Measurements from ENCODE around the gene PGAM2.

PGAM2 gene

DNA sequence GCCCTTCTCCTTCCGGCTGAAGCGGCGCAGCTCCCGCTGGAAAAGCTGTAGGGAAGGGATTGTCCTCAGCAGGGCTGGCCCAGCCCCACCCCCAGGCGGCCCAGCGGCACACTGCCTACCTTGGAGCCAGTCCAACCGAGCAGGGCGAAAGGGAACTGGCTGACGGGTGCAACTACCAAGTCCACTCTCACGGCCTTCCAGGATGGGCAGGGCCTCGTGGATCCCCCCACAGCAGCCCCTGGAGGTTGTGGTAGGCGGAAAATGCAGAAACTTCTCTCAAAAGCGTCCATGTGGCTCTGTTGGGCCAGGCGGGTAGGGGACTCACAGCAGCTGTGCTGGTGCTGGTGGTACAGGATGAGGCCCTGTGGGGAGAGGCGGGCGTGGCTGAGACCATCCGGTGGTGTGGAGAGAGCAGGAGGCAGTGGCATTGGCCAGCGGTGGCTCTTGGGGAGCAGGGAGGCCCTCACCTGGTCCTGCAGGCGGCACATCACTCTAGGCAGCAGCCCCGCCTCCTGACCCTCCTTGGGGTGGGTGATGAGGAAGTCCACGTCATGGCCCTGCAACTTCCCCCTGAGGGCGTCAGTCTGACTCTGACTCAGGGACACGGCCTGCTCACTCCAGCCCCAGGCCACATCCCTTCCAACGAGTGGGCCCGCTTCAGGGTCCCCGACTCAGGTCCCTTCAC lies 8.4 kb upstream of the PGAM2 start:
- TF ChIP-seq RARB (CRISPR knock-in tag; IDR thresholded peaks at IDR 0.05) (no peak), ISL1 (CRISPR knock-in tag; IDR thresholded peaks at IDR 0.05) (no peak), PATZ1 (CRISPR knock-in tag; IDR thresholded peaks at IDR 0.05; ENCODE audit: borderline replicate concordance) (no peak), POU6F1 (CRISPR knock-in tag; IDR thresholded peaks at IDR 0.05; ENCODE audit: borderline replicate concordance, low read depth) (no peak), OSR1 (CRISPR knock-in tag; IDR thresholded peaks at IDR 0.05) (no peak), BACH2 (CRISPR knock-in tag; IDR thresholded peaks at IDR 0.05; ENCODE audit: borderline replicate concordance) (no peak)
- TF ChIP-seq, protein P1, sequence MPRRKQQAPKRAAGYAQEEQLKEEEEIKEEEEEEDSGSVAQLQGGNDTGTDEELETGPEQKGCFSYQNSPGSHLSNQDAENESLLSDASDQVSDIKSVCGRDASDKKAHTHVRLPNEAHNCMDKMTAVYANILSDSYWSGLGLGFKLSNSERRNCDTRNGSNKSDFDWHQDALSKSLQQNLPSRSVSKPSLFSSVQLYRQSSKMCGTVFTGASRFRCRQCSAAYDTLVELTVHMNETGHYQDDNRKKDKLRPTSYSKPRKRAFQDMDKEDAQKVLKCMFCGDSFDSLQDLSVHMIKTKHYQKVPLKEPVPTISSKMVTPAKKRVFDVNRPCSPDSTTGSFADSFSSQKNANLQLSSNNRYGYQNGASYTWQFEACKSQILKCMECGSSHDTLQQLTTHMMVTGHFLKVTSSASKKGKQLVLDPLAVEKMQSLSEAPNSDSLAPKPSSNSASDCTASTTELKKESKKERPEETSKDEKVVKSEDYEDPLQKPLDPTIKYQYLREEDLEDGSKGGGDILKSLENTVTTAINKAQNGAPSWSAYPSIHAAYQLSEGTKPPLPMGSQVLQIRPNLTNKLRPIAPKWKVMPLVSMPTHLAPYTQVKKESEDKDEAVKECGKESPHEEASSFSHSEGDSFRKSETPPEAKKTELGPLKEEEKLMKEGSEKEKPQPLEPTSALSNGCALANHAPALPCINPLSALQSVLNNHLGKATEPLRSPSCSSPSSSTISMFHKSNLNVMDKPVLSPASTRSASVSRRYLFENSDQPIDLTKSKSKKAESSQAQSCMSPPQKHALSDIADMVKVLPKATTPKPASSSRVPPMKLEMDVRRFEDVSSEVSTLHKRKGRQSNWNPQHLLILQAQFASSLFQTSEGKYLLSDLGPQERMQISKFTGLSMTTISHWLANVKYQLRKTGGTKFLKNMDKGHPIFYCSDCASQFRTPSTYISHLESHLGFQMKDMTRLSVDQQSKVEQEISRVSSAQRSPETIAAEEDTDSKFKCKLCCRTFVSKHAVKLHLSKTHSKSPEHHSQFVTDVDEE (CRISPR knock-in tag; IDR thresholded peaks at IDR 0.05): no peak
- ATAC-seq: peak; percentile 7; the same call in 2 of the 3 replicates

GRCh38 chr7:44072364-44073231 lies 7.2 kb upstream of the PGAM2 start:
- ATAC-seq: peak; percentile 77
- TF ChIP-seq POU6F1 (CRISPR knock-in tag; IDR thresholded peaks at IDR 0.05; ENCODE audit: borderline replicate concordance, low read depth) (no peak), TCF4 (CRISPR knock-in tag; IDR thresholded peaks at IDR 0.05; ENCODE audit: borderline replicate concordance) (no peak), ZC3H10 (CRISPR knock-in tag; IDR thresholded peaks at IDR 0.05) (no peak), GLIS3 (CRISPR knock-in tag; IDR thresholded peaks at IDR 0.05) (peak; percentile 59; the same call in 1 of the 2 replicates), TOX (CRISPR knock-in tag; IDR thresholded peaks at IDR 0.05; ENCODE audit: borderline replicate concordance) (no peak), BACH2 (CRISPR knock-in tag; IDR thresholded peaks at IDR 0.05; ENCODE audit: borderline replicate concordance) (no peak), ZNF70 (CRISPR knock-in tag; IDR thresholded peaks at IDR 0.05) (0 out of 2 replicates have a peak, but pooled peaks have one; percentile 18), ZNF8 (CRISPR knock-in tag; IDR thresholded peaks at IDR 0.05) (no peak; the same call in 1 of the 2 replicates)
- TF ChIP-seq, protein P2, sequence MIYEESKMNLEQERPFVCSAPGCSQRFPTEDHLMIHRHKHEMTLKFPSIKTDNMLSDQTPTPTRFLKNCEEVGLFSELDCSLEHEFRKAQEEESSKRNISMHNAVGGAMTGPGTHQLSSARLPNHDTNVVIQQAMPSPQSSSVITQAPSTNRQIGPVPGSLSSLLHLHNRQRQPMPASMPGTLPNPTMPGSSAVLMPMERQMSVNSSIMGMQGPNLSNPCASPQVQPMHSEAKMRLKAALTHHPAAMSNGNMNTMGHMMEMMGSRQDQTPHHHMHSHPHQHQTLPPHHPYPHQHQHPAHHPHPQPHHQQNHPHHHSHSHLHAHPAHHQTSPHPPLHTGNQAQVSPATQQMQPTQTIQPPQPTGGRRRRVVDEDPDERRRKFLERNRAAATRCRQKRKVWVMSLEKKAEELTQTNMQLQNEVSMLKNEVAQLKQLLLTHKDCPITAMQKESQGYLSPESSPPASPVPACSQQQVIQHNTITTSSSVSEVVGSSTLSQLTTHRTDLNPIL (CRISPR knock-in tag; IDR thresholded peaks at IDR 0.05; ENCODE audit: low read depth): 0 out of 2 replicates have a peak, but pooled peaks have one; percentile 5

- ATAC-seq: no peak
- TF ChIP-seq, protein P2 (CRISPR knock-in tag; IDR thresholded peaks at IDR 0.05; ENCODE audit: low read depth): 0 out of 2 replicates have a peak, but pooled peaks have one; percentile 24
- TF ChIP-seq PPARA (CRISPR knock-in tag; IDR thresholded peaks at IDR 0.05; ENCODE audit: borderline replicate concordance): no peak
Measured at GRCh38 chr7:44071726-44072363, 6.5 kb upstream of the PGAM2 start.

Data from SK-N-SH treated with all-trans-retinoic acid at 6 μM for 48 hours (cell line).